Inferior parietal cortex (tissue), 1 donor: ENCODE data around the gene KCTD20.
"Not testable (repeated sequence)": the region's sequence is repeated elsewhere in the genome, so short reads cannot be mapped to it uniquely, and the experiment has no call there.

ENCODE experiments used
- DNase-seq: peaks from one replicate; pipeline ENCODE4 v3.0.0-alpha.2; 2016; ENCODE audit errors: extremely low spot score

The KCTD20 gene

GRCh38 chr6:36442671-36443470, at the start of gene KCTD20, which contains the start of gene PXT1:
KCTD20 (plus strand) TSS chr6:36443000; CDS start chr6:36470098, 27,098 bp downstream.
PXT1 (minus strand) TSS chr6:36442854; CDS start chr6:36426082, 16,772 bp downstream.
- peak; percentile 90 for DNase-seq

- no peak for DNase-seq
Measured at GRCh38 chr6:36399970-36400369, 42.8 kb upstream of the KCTD20 start.

GRCh38 chr6:36402481-36402880, 40.3 kb upstream of the KCTD20 start:
- no peak for DNase-seq

GRCh38 chr6:36404164-36404563, 38.6 kb upstream of the KCTD20 start:
- no peak for DNase-seq

- not testable (repeated sequence) for DNase-seq
Measured at GRCh38 chr6:36409718-36410117, 33.1 kb upstream of the KCTD20 start.

GRCh38 chr6:36413489-36414480, 29.0 kb upstream of the KCTD20 start:
- no peak for DNase-seq

GRCh38 chr6:36414481-36414880, 28.3 kb upstream of the KCTD20 start:
- DNase-seq = no peak

GRCh38 chr6:36418558-36418957, 24.2 kb upstream of the KCTD20 start:
- no peak for DNase-seq

GRCh38 chr6:36419310-36419709, 23.5 kb upstream of the KCTD20 start:
- DNase-seq = no peak

- DNase-seq = no peak
Measured at GRCh38 chr6:36422714-36423100, 20.1 kb upstream of the KCTD20 start.

- DNase-seq = peak; percentile 98
Measured at GRCh38 chr6:36423101-36423824, 19.5 kb upstream of the KCTD20 start.

GRCh38 chr6:36426622-36427021, 16.2 kb upstream of the KCTD20 start:
- DNase-seq = no peak

- DNase-seq = no peak
Measured at GRCh38 chr6:36428911-36429310, 13.9 kb upstream of the KCTD20 start.

GRCh38 chr6:36430351-36430750, 12.4 kb upstream of the KCTD20 start:
- DNase-seq = no peak

GRCh38 chr6:36431197-36431596, 11.6 kb upstream of the KCTD20 start:
- DNase-seq = no peak

- no peak for DNase-seq
Measured at GRCh38 chr6:36432151-36432671, 10.6 kb upstream of the KCTD20 start.

GRCh38 chr6:36436466-36436865, 6.3 kb upstream of the KCTD20 start:
- DNase-seq = no peak

- DNase-seq = peak; percentile 94
Measured at GRCh38 chr6:36441307-36441894, 1.4 kb upstream of the KCTD20 start.

- DNase-seq = no peak
Measured at GRCh38 chr6:36442103-36442670, 613 bp upstream of the KCTD20 start.
